Measurements from ENCODE around the gene PRSS38.

PRSS38 gene

GRCh38 chr1:227773558-227773957 is 41.9 kb upstream of the PRSS38 start:
- H3K4me2 ChIP-seq (ENCODE audit: insufficient read depth, low read length, poor library complexity, severe bottlenecking), result no peak overlapping the region
- H3K27ac ChIP-seq (replicated peaks; ENCODE audit: low read length), result no peak overlapping the region
- H3K18ac ChIP-seq (ENCODE audit: low read length), result no peak overlapping the region
- H3K9me3 ChIP-seq (replicated peaks in 1 of 2; ENCODE audit: control insufficient read depth in 2 of 2, insufficient read depth in 1 of 2, low read depth in 1 of 2, low read length in 2 of 2), result no peaks in the 10 kb centered on the region
- no peak overlapping the region for H2AFZ ChIP-seq (ENCODE audit: low read length)
- no peaks in the 10 kb centered on the region for H3K79me1 ChIP-seq (ENCODE audit: low read depth, low read length)
- H2BK15ac ChIP-seq (ENCODE audit: low read length), result no peak overlapping the region
- H4K8ac ChIP-seq (ENCODE audit: low read depth, low read length), result no peak overlapping the region
- H2BK5ac ChIP-seq (ENCODE audit: low read length), result no peak overlapping the region
- H4K91ac ChIP-seq (ENCODE audit: low read depth, low read length, poor library complexity), result no peak overlapping the region
- DNase-seq (ENCODE audit: low spot score), result no peak
- H3K4me3 ChIP-seq (ENCODE audit: low read length in 2 of 2), result no peak overlapping the region
- no peak overlapping the region for H2AK5ac ChIP-seq (ENCODE audit: low read depth, low read length)
- H3K14ac ChIP-seq (ENCODE audit: low read length), result no peak overlapping the region
- H3K27me3 ChIP-seq (ENCODE audit: control insufficient read depth in 3 of 3, insufficient read depth in 3 of 3, low read depth in 1 of 3, low read length in 3 of 3), result no peaks in the 10 kb centered on the region
- peaks cover 18 to 60% of the 10 kb centered on the region in 2 donors for H3K36me3 ChIP-seq (replicated peaks in 1 of 2; ENCODE audit: control insufficient read depth in 2 of 2, insufficient read depth in 2 of 2, low read length in 2 of 2)
- H3K4me1 ChIP-seq (ENCODE audit: control insufficient read depth in 2 of 2, insufficient read depth in 1 of 2, low read depth in 1 of 2, low read length in 2 of 2), result peaks cover 6 to 10% of the 10 kb centered on the region in 2 donors
- no peak overlapping the region for H3K9ac ChIP-seq (ENCODE audit: low read depth, low read length, poor library complexity)
- no peak overlapping the region for H3K23ac ChIP-seq (ENCODE audit: low read depth, low read length, poor library complexity)
- H2BK12ac ChIP-seq (ENCODE audit: low read length), result no peak overlapping the region
- no CpG with 5 or more reads among the region's 15 CpGs for WGBS, 2 donors (ENCODE audit: extremely low coverage in 2 of 2, insufficient read length in 2 of 2, insufficient replicate concordance in 1 of 2)
- H2BK120ac ChIP-seq (ENCODE audit: low read depth, low read length), result no peak overlapping the region
- H3K4ac ChIP-seq (ENCODE audit: low read length), result no peak overlapping the region

GRCh38 chr1:227774051-227774731 is 41.3 kb upstream of the PRSS38 start:
- no peak overlapping the region for H2BK120ac ChIP-seq (ENCODE audit: low read depth, low read length)
- no peak overlapping the region for H2BK12ac ChIP-seq (ENCODE audit: low read length)
- no peak overlapping the region for H3K18ac ChIP-seq (ENCODE audit: low read length)
- H3K9ac ChIP-seq (ENCODE audit: low read depth, low read length, poor library complexity), result no peak overlapping the region
- H3K27ac ChIP-seq (replicated peaks; ENCODE audit: low read length), result no peak overlapping the region
- H3K4me1 ChIP-seq (ENCODE audit: control insufficient read depth in 2 of 2, insufficient read depth in 1 of 2, low read depth in 1 of 2, low read length in 2 of 2), result peaks cover 6 to 10% of the 10 kb centered on the region in 2 donors
- no peak overlapping the region for H2AK5ac ChIP-seq (ENCODE audit: low read depth, low read length)
- no peak overlapping the region for H3K4me2 ChIP-seq (ENCODE audit: insufficient read depth, low read length, poor library complexity, severe bottlenecking)
- no peak overlapping the region for H2BK5ac ChIP-seq (ENCODE audit: low read length)
- H2BK15ac ChIP-seq (ENCODE audit: low read length), result no peak overlapping the region
- WGBS, 2 donors (ENCODE audit: extremely low coverage in 2 of 2, insufficient read length in 2 of 2, insufficient replicate concordance in 1 of 2), result no CpG with 5 or more reads among the region's 13 CpGs
- no peak overlapping the region for H3K23ac ChIP-seq (ENCODE audit: low read depth, low read length, poor library complexity)
- H3K14ac ChIP-seq (ENCODE audit: low read length), result peak overlapping the region; percentile 15
- no peaks in the 10 kb centered on the region for H3K79me1 ChIP-seq (ENCODE audit: low read depth, low read length)
- H4K91ac ChIP-seq (ENCODE audit: low read depth, low read length, poor library complexity), result no peak overlapping the region
- H3K9me3 ChIP-seq (replicated peaks in 1 of 2; ENCODE audit: control insufficient read depth in 2 of 2, insufficient read depth in 1 of 2, low read depth in 1 of 2, low read length in 2 of 2), result no peaks in the 10 kb centered on the region
- H4K8ac ChIP-seq (ENCODE audit: low read depth, low read length), result no peak overlapping the region
- H3K36me3 ChIP-seq (replicated peaks in 1 of 2; ENCODE audit: control insufficient read depth in 2 of 2, insufficient read depth in 2 of 2, low read length in 2 of 2), result peaks cover 12 to 56% of the 10 kb centered on the region in 2 donors
- H3K4me3 ChIP-seq (ENCODE audit: low read length in 2 of 2), result no peak overlapping the region
- no peaks in the 10 kb centered on the region for H3K27me3 ChIP-seq (ENCODE audit: control insufficient read depth in 3 of 3, insufficient read depth in 3 of 3, low read depth in 1 of 3, low read length in 3 of 3)
- no peak overlapping the region for H3K4ac ChIP-seq (ENCODE audit: low read length)
- DNase-seq (ENCODE audit: low spot score), result no peak
- no peak overlapping the region for H2AFZ ChIP-seq (ENCODE audit: low read length)

- no CpG with 5 or more reads among the region's 42 CpGs for WGBS, 2 donors (ENCODE audit: extremely low coverage in 2 of 2, insufficient read length in 2 of 2, insufficient replicate concordance in 1 of 2)
- Histone ChIP-seq H2AFZ (ENCODE audit: low read length) (no peak overlapping the region), H3K36me3 (replicated peaks in 1 of 2; ENCODE audit: control insufficient read depth in 2 of 2, insufficient read depth in 2 of 2, low read length in 2 of 2) (peaks cover 10 to 49% of the 10 kb centered on the region in 2 donors), H3K4me1 (ENCODE audit: control insufficient read depth in 2 of 2, insufficient read depth in 1 of 2, low read depth in 1 of 2, low read length in 2 of 2) (peaks cover 6 to 10% of the 10 kb centered on the region in 2 donors), H3K18ac (ENCODE audit: low read length) (peak overlapping the region; percentile 44), H2BK5ac (ENCODE audit: low read length) (no peak overlapping the region), H3K4ac (ENCODE audit: low read length) (no peak overlapping the region), H3K27me3 (ENCODE audit: control insufficient read depth in 3 of 3, insufficient read depth in 3 of 3, low read depth in 1 of 3, low read length in 3 of 3) (no peaks in the 10 kb centered on the region), H3K4me3 (ENCODE audit: low read length in 2 of 2) (no peak overlapping the region), H2BK120ac (ENCODE audit: low read depth, low read length) (no peak overlapping the region), H4K8ac (ENCODE audit: low read depth, low read length) (peak overlapping the region; percentile 57), H2BK12ac (ENCODE audit: low read length) (no peak overlapping the region), H3K9ac (ENCODE audit: low read depth, low read length, poor library complexity) (peak overlapping the region; percentile 73), H2AK5ac (ENCODE audit: low read depth, low read length) (no peak overlapping the region), H4K91ac (ENCODE audit: low read depth, low read length, poor library complexity) (peak overlapping the region; percentile 82), H2BK15ac (ENCODE audit: low read length) (no peak overlapping the region), H3K4me2 (ENCODE audit: insufficient read depth, low read length, poor library complexity, severe bottlenecking) (no peak overlapping the region), H3K27ac (replicated peaks; ENCODE audit: low read length) (no peak overlapping the region), H3K23ac (ENCODE audit: low read depth, low read length, poor library complexity) (no peak overlapping the region), H3K14ac (ENCODE audit: low read length) (peak overlapping the region; percentile 86), H3K79me1 (ENCODE audit: low read depth, low read length) (peaks cover 3% of the 10 kb centered on the region), H3K9me3 (replicated peaks in 1 of 2; ENCODE audit: control insufficient read depth in 2 of 2, insufficient read depth in 1 of 2, low read depth in 1 of 2, low read length in 2 of 2) (no peaks in the 10 kb centered on the region)
- DNase-seq (ENCODE audit: low spot score), result no peak
Measured at GRCh38 chr1:227774821-227775661, 40.4 kb upstream of the PRSS38 start.

GRCh38 chr1:227775841-227776240 is 39.6 kb upstream of the PRSS38 start:
- Histone ChIP-seq H2BK120ac (ENCODE audit: low read depth, low read length) (no peak overlapping the region), H2AFZ (ENCODE audit: low read length) (no peak overlapping the region), H4K8ac (ENCODE audit: low read depth, low read length) (no peak overlapping the region), H3K27ac (replicated peaks; ENCODE audit: low read length) (peak overlapping the region; percentile 61), H3K4ac (ENCODE audit: low read length) (peak overlapping the region; percentile 47), H2BK12ac (ENCODE audit: low read length) (peak overlapping the region; percentile 69), H3K23ac (ENCODE audit: low read depth, low read length, poor library complexity) (peak overlapping the region; percentile 6), H3K9me3 (replicated peaks in 1 of 2; ENCODE audit: control insufficient read depth in 2 of 2, insufficient read depth in 1 of 2, low read depth in 1 of 2, low read length in 2 of 2) (no peaks in the 10 kb centered on the region), H2AK5ac (ENCODE audit: low read depth, low read length) (peak overlapping the region; percentile 95), H3K79me1 (ENCODE audit: low read depth, low read length) (peaks cover 3% of the 10 kb centered on the region), H3K14ac (ENCODE audit: low read length) (peak overlapping the region; percentile 79), H3K9ac (ENCODE audit: low read depth, low read length, poor library complexity) (peak overlapping the region; percentile 68), H3K4me1 (ENCODE audit: control insufficient read depth in 2 of 2, insufficient read depth in 1 of 2, low read depth in 1 of 2, low read length in 2 of 2) (peaks cover 6 to 10% of the 10 kb centered on the region in 2 donors), H3K18ac (ENCODE audit: low read length) (peak overlapping the region; percentile 54), H3K4me2 (ENCODE audit: insufficient read depth, low read length, poor library complexity, severe bottlenecking) (no peak overlapping the region), H3K4me3 (ENCODE audit: low read length in 2 of 2) (no peak overlapping the region), H4K91ac (ENCODE audit: low read depth, low read length, poor library complexity) (no peak overlapping the region), H3K36me3 (replicated peaks in 1 of 2; ENCODE audit: control insufficient read depth in 2 of 2, insufficient read depth in 2 of 2, low read length in 2 of 2) (peaks cover 16 to 48% of the 10 kb centered on the region in 2 donors), H2BK15ac (ENCODE audit: low read length) (no peak overlapping the region), H2BK5ac (ENCODE audit: low read length) (peak overlapping the region; percentile 79), H3K27me3 (ENCODE audit: control insufficient read depth in 3 of 3, insufficient read depth in 3 of 3, low read depth in 1 of 3, low read length in 3 of 3) (no peaks in the 10 kb centered on the region)
- WGBS, 2 donors (ENCODE audit: extremely low coverage in 2 of 2, insufficient read length in 2 of 2, insufficient replicate concordance in 1 of 2), result no CpG with 5 or more reads among the region's 10 CpGs
- DNase-seq (ENCODE audit: low spot score), result no peak

Data from neuronal stem cell (in vitro differentiated cells).